NCI-H187 treated with DMSO at 0.1 percent for 48 hours (cell line): ENCODE data around the gene TMEM178B.

ENCODE experiments used
- DNase-seq: peaks from one replicate; lab custom pipeline; 2025; lab: John Stamatoyannopoulos, UW

TMEM178B gene

GRCh38 chr7:141221007-141221612 is 147.2 kb downstream of the TMEM178B start:
- no peak for DNase-seq

- DNase-seq: no peak
Measured at GRCh38 chr7:141225916-141226618, 152.2 kb downstream of the TMEM178B start.

- DNase-seq: no peak
Measured at GRCh38 chr7:141227454-141227853, 153.6 kb downstream of the TMEM178B start.

GRCh38 chr7:141228482-141228881 is 154.6 kb downstream of the TMEM178B start:
- no peak for DNase-seq

GRCh38 chr7:141231018-141231792 is 157.3 kb downstream of the TMEM178B start:
- DNase-seq: no peak

GRCh38 chr7:141232286-141233051 is 158.6 kb downstream of the TMEM178B start:
- no peak for DNase-seq

GRCh38 chr7:141234335-141235105 is 160.7 kb downstream of the TMEM178B start:
- no peak for DNase-seq

- DNase-seq: no peak
Measured at GRCh38 chr7:141235656-141236055, 161.8 kb downstream of the TMEM178B start.

- no peak for DNase-seq
Measured at GRCh38 chr7:141238596-141239243, 164.9 kb downstream of the TMEM178B start.

GRCh38 chr7:141239661-141240060 is 165.8 kb downstream of the TMEM178B start:
- DNase-seq: no peak

- DNase-seq: no peak
Measured at GRCh38 chr7:141242568-141242967, 168.7 kb downstream of the TMEM178B start.

- no peak for DNase-seq
Measured at GRCh38 chr7:141243368-141243767, 169.5 kb downstream of the TMEM178B start.

- DNase-seq: no peak
Measured at GRCh38 chr7:141244435-141244834, 170.6 kb downstream of the TMEM178B start.

- DNase-seq: no peak
Measured at GRCh38 chr7:141246426-141246825, 172.6 kb downstream of the TMEM178B start.

GRCh38 chr7:141251180-141251579 is 177.3 kb downstream of the TMEM178B start:
- no peak for DNase-seq

- DNase-seq: no peak
Measured at GRCh38 chr7:141251957-141252356, 178.1 kb downstream of the TMEM178B start.

- DNase-seq: no peak
Measured at GRCh38 chr7:141257597-141257996, 183.7 kb downstream of the TMEM178B start.

- DNase-seq: no peak
Measured at GRCh38 chr7:141258559-141258958, 184.7 kb downstream of the TMEM178B start.

- DNase-seq: no peak
Measured at GRCh38 chr7:141262101-141263090, 188.5 kb downstream of the TMEM178B start.

GRCh38 chr7:141263508-141263907 is 189.6 kb downstream of the TMEM178B start:
- DNase-seq: no peak
